ENCODE measurements around the gene FADS3. TPM values are rescaled to one million over a fixed set of nuclear protein-coding genes. Genes with fewer than 3 reads are reported as not detected.
A peak's percentile ranks its signal among the peaks of the same experiment; 100 is the strongest.

The FADS3 gene
- total RNA-seq, 2 donors from 2014 or later: 18.5 to 74.9 TPM

- Histone ChIP-seq H3K9me3 (no peaks in the 10 kb centered on the region), H3K27me3 (replicated peaks; ENCODE audit: insufficient read depth) (no peaks in the 10 kb centered on the region), H3K27ac (no peak overlapping the region), H3K36me3 (no peaks in the 10 kb centered on the region), H3K4me1 (replicated peaks) (no peaks in the 10 kb centered on the region), H3K4me3 (no peak overlapping the region)
- WGBS: 71% methylated on average over 9 of the region's 9 CpGs
- no peak for DNase-seq (ENCODE audit: low spot score)
- intact Hi-C loops (cut with DNase I): no loop called here
- TF ChIP-seq CTCF (IDR thresholded peaks at IDR 0.05) (no peak), POLR2A (IDR thresholded peaks at IDR 0.05) (no peak), POLR2AphosphoS5 (IDR thresholded peaks at IDR 0.05) (no peak)
These were observed 29.7 kb downstream of the FADS3 start for GRCh38 chr11:61861634-61862033.

- no peaks in the 10 kb centered on the region for H3K9me3 ChIP-seq
- peak; percentile 50 for TF ChIP-seq POLR2AphosphoS5 (IDR thresholded peaks at IDR 0.05)
- TF ChIP-seq POLR2A (IDR thresholded peaks at IDR 0.05): no peak
- no peak for TF ChIP-seq CTCF (IDR thresholded peaks at IDR 0.05)
- DNase-seq (ENCODE audit: low spot score): peak; percentile 78
- no peaks in the 10 kb centered on the region for H3K36me3 ChIP-seq
- H3K4me3 ChIP-seq: no peak overlapping the region
- WGBS: 51% methylated on average over 16 of the region's 16 CpGs
- H3K27ac ChIP-seq: no peak overlapping the region
- no peaks in the 10 kb centered on the region for H3K27me3 ChIP-seq (replicated peaks; ENCODE audit: insufficient read depth)
- intact Hi-C loops (cut with DNase I): no loop called here
- no peaks in the 10 kb centered on the region for H3K4me1 ChIP-seq (replicated peaks)
These were observed 31.1 kb downstream of the FADS3 start for GRCh38 chr11:61860054-61860903.

- TF ChIP-seq POLR2AphosphoS5 (IDR thresholded peaks at IDR 0.05) (no peak), POLR2A (IDR thresholded peaks at IDR 0.05) (no peak), CTCF (IDR thresholded peaks at IDR 0.05) (no peak)
- Histone ChIP-seq H3K36me3 (no peaks in the 10 kb centered on the region), H3K4me3 (no peak overlapping the region), H3K4me1 (replicated peaks) (peaks cover 4% of the 10 kb centered on the region), H3K27me3 (replicated peaks; ENCODE audit: insufficient read depth) (no peaks in the 10 kb centered on the region), H3K27ac (no peak overlapping the region), H3K9me3 (no peaks in the 10 kb centered on the region)
- DNase-seq (ENCODE audit: low spot score): no peak
- 94% methylated on average over 12 of the region's 12 CpGs for WGBS
- intact Hi-C loops (cut with DNase I): no loop called here
These were observed 35.2 kb downstream of the FADS3 start for GRCh38 chr11:61855939-61856680.

GRCh38 chr11:61854966-61855714 is 36.2 kb downstream of the FADS3 start:
- WGBS: 86% methylated on average over 14 of the region's 14 CpGs
- Histone ChIP-seq H3K4me3 (no peak overlapping the region), H3K27ac (peak overlapping the region in 1 of 2 donors; percentile 31), H3K9me3 (no peaks in the 10 kb centered on the region), H3K36me3 (no peaks in the 10 kb centered on the region), H3K4me1 (replicated peaks) (peaks cover 4% of the 10 kb centered on the region), H3K27me3 (replicated peaks; ENCODE audit: insufficient read depth) (no peaks in the 10 kb centered on the region)
- TF ChIP-seq POLR2AphosphoS5 (IDR thresholded peaks at IDR 0.05) (no peak), CTCF (IDR thresholded peaks at IDR 0.05) (no peak), POLR2A (IDR thresholded peaks at IDR 0.05) (no peak)
- intact Hi-C loops (cut with DNase I): no loop called here
- no peak for DNase-seq (ENCODE audit: low spot score)

Measured in prostate gland (tissue), 2 donors.